Ramos (cell line): ENCODE results near the gene MST1.

Experiments used
- in situ Hi-C: fragments of 300-500 bp; cut with MboI; formaldehyde crosslinking; loops from one replicate; pipeline ENCODE4 v1.14.3; 2022; ENCODE audit warnings: low sequenced_read_pairs; ENCODE audit not compliant: unreplicated experiment

The MST1 gene

DNA sequence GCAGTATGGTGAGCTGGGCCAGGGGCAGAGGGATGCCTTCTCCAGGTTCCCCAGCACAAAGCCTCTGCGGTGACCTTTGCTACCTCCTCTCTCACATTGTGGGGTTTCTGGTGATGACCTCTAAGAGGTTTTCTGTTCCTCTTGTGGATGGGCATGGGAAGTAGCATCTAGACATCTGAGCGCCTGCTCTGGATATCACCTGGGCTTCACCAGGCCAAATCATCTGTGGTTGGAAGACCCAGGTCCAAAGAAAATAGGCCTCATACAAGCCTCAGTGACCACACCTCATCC, 8.1 kb downstream of the MST1 start:
- in situ Hi-C loops, result no loop called here

DNA sequence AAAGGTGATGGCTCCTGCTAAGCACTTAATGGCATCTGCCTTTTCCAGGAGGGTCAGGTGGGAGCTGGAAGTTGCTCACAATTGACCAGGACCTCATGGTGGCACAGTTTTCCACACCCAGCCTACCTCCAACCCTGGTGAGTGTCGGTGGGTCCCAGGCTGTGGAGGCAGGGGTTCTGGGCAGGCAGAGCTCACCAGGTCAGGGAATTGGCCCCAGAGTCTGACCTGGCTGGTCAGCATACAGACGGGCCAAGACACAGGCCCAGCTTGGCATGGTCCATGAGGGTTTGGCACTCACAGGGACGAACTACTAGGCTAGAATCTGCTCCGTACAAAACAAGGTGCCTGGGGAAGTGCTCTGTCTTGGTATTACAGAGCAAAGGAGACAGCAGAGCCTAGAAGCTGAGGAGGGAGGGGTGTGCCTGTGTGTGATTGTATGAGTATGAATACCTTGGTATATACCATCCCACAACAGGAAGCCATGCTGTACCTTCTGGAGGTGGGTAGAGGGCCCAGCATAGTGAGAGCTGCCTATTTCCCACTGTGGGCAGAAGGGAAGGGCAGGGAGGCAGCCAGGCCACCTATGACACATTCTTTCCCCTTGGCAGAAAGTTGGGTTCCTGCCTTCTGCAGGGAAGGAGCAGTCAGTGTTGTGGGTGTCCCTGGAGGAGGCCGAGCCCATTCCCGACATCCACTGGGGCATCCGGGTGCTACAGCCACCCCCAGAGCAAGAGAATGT, 8.6 kb downstream of the MST1 start:
- in situ Hi-C loops, result no loop called here

DNA sequence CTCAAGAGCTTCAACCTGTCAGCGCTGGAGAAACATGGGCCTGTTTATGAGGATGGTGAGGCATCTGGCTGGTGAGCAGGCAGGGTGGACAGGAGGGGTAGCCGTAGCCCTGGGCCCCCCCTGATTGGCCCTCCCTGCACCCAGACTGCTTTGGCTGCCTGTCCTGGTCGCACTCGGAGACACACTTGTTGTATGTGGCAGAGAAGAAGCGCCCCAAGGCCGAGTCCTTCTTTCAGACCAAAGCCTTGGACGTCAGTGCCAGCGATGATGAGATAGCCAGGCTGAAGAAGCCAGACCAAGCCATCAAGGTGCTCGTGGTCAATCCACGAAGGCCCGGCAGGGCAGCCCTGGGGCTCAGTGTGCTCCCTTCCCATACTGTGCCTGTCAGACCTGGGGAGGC, 13.4 kb downstream of the MST1 start:
- in situ Hi-C loops, result no loop called here

DNA sequence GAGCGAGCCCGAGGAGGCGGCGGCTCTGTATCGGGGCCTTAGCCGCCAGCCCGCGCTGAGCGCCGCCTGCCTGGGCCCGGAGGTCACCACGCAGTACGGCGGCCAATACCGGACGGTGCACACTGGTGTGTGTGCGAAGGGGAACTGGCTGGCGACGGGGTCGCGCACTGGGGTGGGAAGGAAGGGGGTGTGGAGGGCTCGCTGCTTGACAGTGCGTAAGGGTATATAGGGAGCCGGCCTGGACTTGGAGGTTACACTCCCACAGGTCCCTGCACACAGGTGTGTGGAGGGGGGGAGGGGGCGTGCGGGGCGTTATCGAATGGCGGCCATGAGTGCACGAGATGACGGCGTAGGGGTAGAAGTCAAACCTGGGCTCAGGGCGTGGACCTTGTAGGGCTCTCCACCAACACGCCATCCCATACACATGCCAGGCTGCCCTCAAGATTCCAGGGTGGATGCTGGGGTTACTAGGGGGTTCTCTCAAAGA, 14.7 kb downstream of the MST1 start:
- in situ Hi-C loops, result loop anchor here (5.0 kb wide), 1 partner anchor 127 kb away; no protein-coding TSS in a partner anchor

DNA sequence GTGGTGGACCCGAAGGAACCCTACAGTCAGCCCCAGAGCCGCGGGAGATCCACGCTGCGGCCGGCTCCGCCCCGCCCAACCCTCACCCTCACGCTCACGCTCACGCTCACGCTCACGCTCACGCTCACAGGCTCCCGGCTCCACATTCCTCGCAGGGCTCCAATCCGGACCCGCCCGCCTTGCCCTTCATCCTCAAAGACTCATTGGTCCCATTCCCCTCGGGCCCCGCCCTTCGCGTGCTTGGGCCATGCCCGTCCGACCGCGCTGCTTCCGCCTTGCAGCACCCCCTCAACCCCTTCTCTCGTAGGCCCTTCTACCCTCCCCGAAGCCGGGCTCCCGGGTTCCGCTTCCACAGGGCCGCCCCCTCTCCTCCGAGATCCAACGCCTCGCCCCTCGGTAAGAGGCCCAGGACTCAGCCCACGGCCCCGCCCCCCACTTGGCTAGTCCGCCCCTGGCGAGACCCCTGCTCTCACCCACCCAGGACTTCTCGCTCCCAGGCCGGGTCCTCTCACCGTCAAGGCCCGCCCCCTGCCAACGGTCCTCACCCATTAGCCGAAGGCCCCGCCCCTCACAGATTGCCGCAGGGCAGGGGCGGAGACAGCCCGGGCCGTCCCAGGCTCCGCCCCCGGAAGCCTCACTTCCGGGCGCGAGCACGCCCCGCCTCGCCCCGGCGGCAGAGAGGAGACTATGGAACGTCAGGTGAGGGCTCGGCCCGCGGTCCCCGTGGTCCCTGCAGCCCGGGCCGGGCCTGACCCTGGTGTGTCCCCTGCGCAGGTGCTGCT, 15.4 kb downstream of the MST1 start, which contains the start of gene APEH:
Gene APEH (plus strand): TSS at position 637 of the 782 bp plus-strand sequence. CDS start 51 bp downstream, at position 688.
- in situ Hi-C loops, result loop anchor here (5.0 kb wide), 1 partner anchor 127 kb away; no protein-coding TSS in a partner anchor

DNA sequence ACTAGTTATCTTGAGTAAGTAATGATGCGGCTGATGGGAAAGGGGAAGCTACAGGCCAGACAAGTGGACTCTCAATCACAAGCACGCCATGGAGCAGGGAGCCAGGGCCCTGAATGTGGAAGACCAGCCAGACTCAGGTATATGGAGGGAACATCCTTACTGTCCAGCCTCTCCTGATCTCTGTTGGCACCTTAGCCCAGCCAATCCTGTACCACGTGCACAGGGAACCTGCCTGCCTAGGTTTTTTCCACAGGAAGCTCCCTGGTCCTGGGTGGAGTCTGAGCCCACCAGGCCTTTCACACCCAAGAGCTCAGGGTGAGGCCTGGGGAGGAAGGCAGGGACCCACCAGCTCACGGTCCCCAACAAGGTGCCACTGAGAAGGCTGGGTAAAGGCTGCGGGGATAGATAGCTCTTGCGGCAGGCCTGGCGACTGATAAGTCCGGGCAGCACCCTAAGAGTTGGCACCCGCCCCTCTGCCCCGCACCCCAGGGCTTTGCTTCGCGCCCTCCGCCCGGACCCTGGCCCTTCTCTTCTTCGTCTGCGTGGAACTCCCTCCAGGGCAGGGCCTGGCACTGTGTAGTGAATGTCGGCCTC, 16.1 kb downstream of the MST1 start:
- in situ Hi-C loops, result loop anchor here (5.0 kb wide), 1 partner anchor 126 kb away; no protein-coding TSS in a partner anchor

DNA sequence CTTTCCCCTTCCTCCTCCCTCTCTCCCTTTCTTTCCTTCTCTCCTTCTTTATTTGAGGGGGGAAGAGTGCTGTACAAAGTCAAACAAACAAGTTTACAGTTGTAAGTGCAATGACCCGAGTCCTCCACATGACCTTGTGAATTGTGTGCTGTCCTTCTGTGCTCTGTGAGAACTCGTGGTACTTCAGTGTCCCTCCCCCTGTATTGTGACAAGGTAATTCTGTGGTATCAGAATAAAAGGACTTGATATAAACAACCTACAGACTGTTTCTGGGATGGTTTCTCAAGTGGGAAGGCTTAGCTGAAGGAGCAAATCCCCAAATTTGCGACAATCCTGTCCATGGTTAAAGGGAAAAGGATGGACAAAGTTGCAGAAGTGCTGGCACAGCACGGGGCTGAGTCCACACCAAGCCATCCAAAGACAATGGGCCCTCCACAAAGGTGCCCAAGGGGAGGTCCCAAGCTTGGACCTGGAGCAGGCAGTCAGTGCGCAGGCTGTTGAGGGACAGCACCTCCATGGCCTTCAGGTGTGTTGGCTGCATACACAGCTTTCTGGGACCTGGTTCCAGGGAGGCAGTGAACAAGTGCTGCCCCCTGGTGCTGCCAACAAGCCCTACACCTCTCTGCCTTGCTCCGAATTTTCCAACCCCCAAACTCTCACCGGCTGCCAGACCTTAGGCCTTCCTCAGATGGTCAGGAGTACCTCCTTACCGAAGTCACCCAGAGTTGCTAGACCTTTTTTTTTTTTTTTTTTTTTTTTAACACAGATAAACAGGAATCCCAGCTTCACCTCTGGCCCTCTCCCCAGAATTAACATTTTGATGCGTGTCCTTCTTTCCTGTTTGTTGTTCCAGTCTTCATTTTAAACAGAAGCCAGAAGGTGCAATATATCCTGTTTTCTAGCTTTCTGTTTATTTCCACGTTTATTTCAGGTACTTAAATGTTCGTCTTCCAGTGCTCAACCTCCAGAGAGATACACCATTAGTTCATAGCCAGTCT, 17.7 kb downstream of the MST1 start:
- in situ Hi-C loops, result loop anchor here (5.0 kb wide), 1 partner anchor 124 kb away; no protein-coding TSS in a partner anchor

DNA sequence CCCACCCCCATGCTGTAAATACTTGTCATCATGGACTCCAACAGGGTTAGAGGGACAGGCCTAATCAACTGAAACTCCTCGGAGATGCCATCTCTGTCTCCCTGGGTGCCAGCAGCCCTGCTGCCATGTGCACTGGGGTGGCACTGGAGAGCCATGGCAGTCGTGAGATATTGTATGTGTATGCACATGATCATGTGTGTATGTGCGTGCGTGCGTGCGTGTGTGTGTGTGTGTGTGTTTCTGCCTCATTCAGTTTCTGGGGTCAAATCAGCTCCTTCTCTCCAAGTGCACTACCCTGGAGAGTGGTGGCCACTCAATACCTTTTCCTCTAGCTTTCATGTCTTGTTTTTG, 18.4 kb downstream of the MST1 start:
- in situ Hi-C loops, result loop anchor here (5.0 kb wide), 1 partner anchor 124 kb away; no protein-coding TSS in a partner anchor

DNA sequence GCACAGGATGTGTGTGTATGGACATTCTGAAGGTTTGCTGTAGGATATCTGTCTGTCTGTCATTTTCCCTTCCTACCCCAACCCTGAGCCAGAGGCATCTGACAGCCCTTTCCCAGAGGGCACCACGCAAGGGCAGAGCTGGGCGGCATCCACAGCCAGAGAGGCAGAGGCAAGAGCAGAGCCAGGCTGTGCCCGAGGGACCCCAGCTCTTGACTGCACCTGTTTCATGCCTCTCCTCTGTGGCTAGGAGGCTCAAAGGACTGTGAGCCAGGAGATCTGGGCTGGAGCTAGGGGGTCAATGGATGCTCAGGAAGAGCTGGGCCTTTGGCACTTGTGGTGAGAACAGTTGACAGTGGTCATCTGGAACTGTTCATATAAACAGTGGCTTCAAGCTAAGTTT, 19.9 kb downstream of the MST1 start:
- in situ Hi-C loops, result no loop called here

DNA sequence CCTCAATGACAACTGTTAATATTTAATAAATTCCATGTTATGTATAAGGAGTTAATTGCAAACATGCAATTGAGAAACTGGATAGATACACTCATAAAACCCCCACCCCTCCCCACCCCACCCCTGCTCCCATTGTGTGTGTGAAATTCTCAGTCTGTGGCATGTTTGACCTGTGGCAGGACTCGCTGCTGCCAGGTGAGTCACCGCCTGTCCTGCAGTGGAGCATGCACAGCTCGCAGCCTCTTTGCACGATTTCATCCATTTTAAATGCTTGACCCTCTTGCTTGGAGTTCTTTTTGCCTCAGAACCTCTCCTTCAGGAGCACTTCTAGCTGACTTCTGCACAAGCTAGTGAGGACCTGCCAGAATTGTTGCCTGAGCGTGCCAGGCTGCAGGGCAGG, 20.4 kb downstream of the MST1 start:
- in situ Hi-C loops, result no loop called here

DNA sequence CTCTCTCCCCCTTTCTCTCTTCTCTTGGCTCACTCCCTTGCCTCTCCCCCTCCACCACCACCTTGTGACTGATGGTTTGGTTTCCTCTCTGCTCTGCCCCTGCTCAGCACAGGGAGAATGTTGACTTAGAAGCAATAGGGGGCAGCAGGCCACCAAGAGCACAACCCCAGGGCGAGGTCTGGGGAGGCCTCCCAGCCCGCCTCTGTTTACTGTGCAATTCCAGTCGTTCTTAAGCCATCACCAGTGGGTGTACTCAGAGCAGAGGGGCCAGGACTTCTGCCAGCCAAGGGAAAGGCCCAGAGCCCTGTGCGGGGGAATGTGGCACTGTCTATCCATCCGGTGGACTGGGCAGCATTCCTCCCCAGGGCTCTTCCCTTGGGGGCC, 20.9 kb downstream of the MST1 start:
- in situ Hi-C loops, result no loop called here

DNA sequence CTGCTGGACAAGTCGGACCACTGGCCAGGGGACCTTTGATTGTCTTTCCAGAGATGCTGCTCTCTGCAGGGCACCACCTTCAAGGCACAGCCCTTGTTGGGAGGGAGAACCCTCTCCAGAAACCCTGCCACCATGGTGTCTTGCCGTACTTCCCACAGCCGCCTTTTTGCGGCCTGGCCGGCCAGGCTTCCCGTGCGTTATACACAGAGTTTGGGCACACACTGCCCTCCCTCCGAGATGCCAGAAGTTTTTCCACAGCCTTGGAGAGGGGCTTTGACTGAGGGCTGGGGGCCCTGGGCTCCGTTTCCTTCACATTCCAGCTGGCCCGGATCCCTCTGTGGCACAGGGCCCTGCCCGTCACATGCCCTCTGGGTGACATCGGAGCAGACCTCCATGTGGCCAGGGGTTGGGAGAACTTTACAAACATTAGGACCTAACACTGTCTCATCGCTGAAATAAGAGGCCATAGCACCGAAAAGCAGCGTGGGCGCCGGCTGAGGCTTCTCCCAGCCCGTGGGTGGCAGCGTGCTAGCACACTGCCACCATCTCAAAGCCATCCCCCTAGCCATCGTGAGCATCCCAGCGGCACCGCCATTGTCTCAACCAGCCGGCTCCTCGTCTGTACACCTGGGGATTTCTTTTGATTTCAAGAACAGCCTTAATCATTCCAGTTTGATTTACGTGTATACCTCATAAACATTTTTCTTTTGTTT, 21.4 kb downstream of the MST1 start:
- in situ Hi-C loops, result no loop called here

DNA sequence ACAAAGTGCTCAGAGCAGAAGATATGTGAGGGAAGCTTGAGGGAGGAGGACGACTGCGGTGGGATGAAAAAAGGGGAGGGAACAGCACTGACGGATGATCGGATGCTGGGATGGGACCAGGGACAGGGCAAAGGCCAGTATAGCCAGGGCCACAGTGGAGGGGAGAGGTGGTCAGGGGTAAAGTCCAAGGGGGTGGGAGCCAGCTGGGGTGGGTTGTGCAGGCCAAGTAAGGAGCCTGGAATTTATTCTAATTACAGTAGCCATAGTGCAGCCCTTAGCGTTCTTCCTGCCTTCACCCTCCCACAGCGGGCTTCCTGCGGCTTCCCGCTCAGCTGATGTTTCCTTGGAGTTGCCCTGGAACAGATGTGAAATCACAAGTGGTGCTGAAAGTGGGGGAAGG, 22.7 kb downstream of the MST1 start:
- in situ Hi-C loops, result no loop called here

DNA sequence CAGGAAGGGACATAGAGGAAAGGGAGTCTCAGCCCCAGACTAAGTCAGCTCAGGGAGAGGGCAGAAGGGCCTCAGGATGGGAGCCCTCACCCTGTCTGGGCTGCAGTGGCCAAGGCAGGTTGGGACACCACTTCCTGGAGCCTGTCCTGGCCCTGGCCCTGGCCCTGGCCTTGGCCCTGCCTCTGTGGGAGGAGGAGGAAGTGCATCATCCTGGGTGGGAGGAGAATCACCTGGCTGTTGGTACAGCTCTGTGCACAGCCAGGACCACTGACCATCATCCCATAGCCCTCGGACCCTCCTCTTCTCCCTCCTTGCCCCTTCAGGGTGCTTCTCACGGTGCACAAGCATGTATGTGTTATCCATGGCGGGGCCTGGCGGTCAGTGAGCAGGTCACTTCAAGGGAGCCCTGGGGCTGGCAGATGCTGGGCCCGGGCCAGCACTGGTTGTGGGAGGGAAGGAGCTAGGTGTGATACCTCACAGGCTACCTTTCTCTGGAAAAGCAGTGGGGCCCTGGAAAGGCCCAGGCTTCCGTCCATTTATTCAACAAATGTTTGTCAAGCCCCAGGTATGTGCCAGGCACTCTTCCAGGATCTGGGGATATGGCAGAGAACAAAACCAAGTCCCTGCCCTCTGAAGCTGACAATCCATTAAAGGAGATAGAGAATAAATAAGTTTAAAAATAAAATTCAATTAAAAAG, 23.3 kb downstream of the MST1 start:
- in situ Hi-C loops, result no loop called here

DNA sequence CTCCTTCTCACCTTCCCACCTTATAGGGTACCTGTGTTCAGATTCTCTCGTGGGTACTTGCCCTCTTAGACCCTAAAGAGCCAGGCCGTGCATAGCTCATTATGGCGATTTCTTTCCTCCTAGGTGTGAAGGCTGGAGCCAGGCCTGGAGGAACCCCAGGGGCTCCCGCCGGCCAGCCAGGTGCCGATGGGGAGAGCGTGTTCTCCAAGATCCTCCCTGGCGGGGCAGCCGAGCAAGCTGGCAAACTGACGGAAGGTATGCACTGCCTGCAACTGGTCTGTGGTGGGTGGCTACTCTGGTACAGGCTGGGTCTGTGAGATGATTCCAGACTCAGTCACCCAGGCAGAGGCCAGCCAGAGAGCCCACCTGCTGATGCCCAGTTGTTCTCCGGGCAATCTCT, 25.0 kb downstream of the MST1 start:
- in situ Hi-C loops, result no loop called here

DNA sequence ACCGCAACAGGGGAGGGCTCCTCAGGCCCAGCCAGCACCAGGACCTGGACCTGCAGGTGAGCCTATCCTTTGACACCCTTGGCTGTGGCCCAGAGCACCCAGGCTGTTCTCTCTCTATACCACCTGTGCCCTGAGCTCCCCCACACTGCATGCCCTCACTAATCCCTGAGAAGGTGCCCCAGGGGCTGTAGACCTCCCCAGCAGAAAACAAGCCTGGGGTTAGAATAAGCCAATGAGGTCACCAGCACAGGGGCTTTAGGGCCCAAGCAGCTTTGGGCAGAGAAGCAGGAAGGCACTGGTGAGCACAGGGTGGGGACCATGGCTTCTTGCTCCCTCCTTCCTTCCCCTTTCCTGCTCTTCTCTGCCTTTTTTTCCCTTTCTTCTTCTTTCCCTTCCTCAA, 25.4 kb downstream of the MST1 start:
- in situ Hi-C loops, result no loop called here

DNA sequence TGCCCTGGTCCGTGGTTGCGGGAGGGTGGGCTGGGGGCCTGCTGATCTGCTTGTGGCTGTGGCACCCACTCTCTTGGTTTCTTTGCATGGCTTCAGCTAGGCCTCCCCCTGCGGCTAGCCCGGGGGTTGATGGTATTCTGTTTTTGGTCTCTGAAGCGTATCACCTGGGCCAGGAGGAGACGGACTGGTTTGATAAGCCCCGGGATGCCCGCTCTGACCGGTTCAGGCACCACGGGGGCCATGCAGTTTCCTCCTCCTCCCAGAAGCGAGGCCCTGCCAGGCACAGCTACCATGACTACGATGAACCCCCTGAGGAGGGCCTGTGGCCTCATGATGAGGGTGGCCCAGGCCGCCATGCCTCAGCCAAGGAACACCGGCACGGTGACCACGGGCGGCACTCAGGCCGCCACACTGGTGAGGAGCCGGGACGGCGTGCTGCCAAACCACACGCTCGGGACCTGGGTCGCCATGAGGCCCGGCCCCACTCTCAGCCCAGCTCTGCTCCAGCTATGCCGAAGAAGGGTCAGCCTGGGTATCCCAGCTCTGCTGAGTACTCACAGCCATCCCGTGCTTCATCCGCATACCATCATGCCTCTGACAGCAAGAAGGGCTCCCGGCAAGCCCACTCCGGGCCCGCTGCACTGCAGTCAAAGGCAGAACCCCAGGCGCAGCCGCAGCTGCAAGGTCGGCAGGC, 26.4 kb downstream of the MST1 start:
- in situ Hi-C loops, result no loop called here

DNA sequence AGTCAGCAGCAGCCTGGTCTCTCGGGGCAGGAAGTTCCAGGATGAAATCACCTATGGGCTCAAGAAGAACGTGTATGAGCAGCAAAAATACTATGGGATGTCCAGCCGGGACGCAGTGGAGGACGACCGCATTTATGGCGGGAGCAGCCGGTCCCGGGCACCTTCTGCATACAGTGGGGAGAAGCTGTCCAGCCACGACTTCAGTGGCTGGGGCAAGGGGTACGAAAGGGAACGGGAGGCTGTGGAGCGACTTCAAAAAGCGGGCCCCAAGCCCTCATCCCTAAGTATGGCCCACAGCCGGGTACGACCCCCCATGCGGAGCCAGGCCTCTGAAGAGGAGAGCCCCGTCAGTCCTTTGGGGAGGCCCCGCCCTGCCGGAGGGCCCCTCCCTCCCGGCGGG, 27.3 kb downstream of the MST1 start:
- in situ Hi-C loops, result no loop called here
